Activated effector memory CD4-positive, alpha-beta T cell treated with anti-CD3 and anti-CD28 coated beads, Interleukin-2, amount 50 U/mL, for 16 hours (primary cell): ENCODE data around the gene SGO2.
"Not testable (repeated sequence)": the region's sequence is repeated elsewhere in the genome, so short reads cannot be mapped to it uniquely, and the experiment has no call there.

Source experiments
- DNase-seq: peaks from one replicate; pipeline ENCODE4 v3.0.0-alpha.2; 2020

Gene SGO2

DNA sequence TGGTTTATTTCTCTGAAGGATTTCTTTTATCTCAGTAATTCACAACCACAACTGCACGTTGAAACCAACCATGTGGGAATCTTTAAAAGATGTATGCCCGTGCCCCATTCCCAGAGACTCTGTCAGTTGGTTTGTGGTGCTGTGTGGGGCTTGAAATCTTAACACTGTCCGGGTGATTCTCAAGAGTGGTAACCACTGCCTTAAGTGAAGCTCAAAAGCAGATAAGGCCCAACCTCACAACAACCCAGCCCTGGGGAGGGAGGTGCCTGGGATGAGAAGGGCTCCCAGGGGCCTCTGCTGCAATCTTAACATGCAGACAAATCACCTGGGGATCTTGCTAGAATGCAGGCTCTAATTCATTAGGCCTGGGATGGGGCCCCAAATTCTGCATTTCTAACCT is 73.2 kb downstream of the SGO2 start:
- no peak for DNase-seq

DNA sequence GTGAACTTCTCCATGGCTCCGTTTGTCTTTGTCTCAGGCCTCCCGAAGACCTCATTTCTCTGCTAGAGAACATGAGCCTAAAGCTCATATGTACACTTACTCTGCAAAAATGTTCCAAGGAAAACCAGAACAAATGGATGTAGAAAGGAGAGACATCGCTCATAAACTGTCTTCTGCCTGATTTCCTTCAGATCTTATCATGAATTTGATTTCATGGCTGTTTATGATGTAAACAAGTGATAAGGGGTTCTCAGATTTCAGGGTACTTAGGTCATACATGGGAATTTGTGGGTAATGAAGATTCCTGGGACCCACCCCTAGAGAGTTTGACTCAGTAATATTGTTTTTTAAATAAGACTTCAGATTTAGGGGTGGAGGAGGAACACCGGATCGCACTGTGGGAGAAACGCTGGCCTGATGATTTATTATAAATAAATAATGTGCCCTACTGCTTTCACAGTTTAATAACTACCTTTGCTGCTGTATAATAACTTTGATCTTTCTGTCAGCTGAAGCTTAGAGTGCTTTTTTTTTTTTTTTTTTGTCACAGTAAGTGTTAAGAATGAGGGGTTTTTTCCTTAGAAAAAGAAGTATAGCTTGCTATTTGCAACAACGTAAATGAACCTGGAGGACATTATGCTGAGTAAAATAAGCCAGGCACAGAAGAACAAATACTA is 74.7 kb downstream of the SGO2 start:
- DNase-seq, result no peak

DNA sequence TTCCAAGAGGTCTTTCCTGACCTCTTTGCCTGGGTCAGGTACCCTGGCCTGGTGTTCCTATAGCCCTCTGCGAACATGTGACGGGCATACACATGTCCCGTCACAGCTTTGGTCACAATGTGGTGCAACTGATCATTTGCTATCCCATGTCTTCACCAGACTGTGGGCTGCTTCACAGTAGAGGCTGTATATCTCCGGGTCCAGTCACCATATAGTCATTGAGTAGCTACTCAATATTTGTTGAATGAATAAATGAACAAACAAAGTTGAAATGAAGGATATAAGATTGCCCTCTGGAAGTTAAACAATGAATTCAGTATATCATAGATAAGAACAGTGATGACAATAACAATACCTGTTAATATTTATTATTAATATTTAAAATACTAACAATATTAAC is 76.6 kb downstream of the SGO2 start:
- DNase-seq, result no peak

GRCh38 chr2:200603972-200604371 is 78.0 kb downstream of the SGO2 start:
- no peak for DNase-seq

DNA sequence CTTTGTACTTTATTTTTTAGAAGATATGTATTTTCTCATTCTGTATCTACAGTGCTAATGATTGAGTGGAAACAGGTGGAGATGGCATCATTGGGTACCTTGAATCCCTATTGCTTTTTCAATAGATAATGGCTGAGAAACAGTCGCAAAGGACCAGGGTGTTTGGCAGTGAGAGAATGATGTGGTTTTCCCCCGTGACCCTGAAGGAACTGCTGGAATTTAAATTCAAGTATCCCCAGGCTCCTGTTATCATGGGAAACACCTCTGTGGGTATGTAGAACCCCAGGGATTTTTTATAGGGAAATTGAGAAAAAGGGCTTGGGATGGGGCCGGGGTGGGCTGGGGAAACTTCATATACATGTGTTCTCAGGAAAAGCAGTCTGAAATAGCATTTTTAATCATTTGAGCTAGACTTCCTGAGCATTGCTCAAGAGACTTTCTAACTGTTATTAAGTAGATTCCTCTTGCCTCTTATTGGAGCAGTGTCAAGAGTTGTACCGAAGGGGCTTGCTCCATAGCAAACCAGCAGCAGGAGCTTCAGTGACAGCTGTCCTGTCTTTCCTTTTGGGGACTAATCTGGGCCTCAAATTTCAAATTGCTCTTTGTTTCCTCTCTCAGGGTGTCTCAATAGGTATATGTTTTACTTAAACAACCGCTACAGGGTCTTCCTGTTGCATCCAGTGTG is 78.7 kb downstream of the SGO2 start:
- no peak for DNase-seq

GRCh38 chr2:200608341-200609027 is 82.5 kb downstream of the SGO2 start:
- no peak for DNase-seq

DNA sequence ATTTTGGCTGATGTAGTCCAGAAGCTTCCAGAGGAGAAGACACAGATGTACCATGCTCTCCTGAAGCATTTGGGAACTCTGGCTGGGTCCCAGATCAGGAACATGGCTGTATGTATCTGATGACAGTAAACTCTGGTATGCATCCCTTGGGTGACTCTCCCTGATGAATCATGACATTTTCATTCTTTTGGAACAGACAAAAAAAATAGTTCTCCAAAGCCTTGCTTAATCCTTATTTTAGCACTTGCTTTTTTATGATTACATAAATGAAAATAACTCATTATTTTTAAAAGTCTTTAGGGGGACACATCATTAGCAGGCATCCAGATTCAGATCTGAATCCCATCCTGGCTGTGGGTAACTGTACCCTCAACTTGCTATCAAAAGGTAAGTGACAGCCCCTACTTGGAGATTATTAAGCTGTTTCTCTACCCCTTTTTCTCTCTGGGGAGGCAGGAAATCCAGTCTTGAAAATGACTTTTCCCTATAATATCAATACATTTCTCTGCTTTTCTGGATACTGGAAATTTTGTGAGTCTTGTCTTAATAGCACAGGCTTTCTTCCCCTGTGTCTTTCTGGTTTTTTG is 83.1 kb downstream of the SGO2 start:
- DNase-seq, result no peak

DNA sequence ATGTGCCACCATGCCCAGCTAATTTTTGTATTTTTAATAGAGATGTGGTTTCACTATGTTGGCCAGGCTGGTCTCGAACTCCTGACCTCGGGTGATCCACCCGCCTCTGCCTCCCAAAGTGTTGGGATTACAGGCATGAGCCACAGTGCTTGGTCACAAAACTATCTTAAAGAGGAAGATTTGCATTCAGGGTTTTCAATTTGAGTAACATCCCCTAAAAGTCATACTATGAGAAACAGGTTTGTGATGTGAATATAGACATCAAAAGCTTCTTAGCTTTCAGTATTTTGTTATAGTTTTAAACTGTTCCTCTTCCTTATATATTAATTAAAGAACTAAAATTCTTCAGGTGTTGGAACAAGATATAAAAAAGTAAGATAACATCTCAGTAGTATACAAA is 84.2 kb downstream of the SGO2 start:
- not testable (repeated sequence) for DNase-seq

DNA sequence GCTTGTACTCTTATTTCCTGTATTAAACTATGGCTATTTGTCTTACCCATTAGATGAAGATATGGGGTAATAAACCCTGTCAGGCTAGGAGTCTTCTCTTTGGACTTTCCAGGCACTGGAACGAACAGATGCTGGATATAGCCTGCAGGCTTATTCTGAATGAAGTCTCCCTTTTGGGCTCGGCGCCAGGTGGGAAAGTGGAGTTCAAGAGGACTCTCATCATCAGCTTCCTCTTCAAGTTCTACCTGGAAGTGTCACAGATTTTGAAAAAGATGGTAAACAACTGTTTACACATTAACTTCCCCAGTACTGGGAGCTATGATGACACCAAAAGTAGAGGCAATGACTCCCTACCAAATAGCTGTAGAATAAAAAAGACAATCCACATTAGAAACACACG is 87.7 kb downstream of the SGO2 start:
- DNase-seq, result no peak

GRCh38 chr2:200614249-200614648 is 88.2 kb downstream of the SGO2 start:
- no peak for DNase-seq

GRCh38 chr2:200615247-200615646 is 89.2 kb downstream of the SGO2 start:
- DNase-seq, result no peak

DNA sequence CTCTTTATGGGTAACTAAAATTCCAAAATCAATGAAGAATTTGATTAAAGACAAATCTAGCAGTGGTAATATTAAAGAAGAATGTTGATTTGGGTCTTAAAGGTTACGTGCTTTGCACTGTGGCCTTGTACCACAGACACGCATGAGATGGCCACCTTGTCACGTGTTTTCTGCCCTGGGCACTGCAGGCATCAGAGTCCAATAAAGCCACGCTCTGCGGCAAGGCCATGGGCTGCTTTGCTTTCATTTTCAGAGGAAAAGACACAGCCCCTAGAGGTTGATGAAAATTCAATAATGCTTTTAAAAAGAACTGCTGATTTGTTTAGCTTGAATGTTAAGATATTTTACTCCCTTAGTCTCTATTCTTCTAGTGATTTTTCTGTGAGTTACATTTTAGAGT is 90.2 kb downstream of the SGO2 start:
- DNase-seq, result no peak

DNA sequence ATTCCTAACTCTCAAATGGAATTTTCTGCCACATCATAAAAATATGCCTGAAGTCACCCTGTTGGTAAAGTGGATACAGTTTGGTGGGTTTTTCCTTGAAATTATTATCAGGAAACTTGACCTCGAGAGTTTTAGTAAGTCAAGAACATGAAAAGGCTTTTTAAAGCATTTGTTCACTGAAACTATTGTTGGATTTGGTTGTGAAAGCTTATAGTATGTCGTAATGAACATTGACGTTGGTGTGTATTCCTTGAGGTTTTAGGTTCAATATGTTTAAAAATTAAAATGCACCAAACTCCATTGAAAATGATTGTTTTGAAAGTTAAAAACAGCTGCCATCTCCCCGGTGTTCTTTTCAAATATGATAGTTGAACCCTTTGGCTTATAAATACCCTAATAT is 90.6 kb downstream of the SGO2 start:
- no peak for DNase-seq

DNA sequence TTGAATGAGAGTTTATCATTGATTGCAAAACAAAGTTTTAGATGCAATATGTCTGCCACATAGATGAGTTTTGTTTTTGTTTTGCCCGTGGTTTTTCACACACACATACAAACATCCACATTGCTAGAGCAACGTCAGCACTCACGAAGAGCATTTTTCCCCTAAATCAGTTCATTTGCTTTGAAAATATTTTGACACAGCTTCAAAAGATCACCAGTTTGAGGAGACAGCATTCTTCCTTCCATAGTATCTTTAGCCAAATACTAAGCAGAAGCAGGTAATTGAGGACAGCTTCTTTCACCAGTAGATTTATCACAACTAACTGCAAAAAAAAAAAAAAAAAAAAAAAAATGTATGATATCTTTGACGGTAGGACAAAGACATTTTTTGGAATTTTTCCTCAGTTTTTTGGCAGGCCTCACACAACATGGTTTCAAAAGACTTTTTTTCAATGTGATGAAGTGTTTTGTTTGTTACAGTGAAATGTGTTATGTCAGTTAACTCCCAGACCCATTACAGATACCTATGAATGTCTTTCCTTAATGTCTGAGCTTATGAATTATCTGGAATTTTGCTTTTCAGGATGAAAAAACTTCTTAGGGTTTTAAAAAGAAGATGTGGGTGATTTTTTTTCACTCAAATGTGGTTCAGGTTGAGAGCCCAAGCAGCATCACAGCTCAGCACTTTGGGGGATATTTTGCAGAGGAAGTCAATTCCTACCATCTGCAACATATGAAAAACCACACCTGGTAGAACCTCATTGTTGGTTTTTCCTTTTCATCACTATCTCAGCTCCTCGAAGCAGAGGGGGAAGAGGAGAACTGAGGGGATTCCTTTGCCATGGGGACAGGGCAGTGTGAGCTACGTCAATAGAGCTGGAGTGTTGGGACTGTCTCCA is 91.4 kb downstream of the SGO2 start:
- DNase-seq, result no peak

GRCh38 chr2:200618054-200618419 is 92.0 kb downstream of the SGO2 start:
- DNase-seq, result no peak

- DNase-seq, result no peak
Measured at GRCh38 chr2:200618590-200619021, 92.6 kb downstream of the SGO2 start.

DNA sequence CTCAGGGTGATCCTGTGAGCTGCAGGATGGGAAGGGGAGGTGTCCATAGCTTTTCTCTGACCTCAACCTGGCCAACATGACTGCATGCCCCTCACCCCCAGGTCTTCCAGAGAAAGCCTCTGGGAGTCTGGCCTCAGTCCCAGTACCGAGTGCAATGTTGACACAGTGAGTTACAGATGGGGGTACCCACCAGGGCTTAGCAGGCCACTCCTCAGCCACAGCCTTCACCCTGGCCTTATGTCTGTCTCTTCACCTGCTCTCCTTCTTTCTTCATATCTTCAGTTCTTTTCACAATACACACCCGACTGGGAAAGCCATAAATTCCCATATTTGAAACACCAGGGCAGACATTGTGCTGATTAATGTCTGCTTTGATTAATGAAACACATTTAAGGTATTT is 93.3 kb downstream of the SGO2 start:
- DNase-seq, result no peak

DNA sequence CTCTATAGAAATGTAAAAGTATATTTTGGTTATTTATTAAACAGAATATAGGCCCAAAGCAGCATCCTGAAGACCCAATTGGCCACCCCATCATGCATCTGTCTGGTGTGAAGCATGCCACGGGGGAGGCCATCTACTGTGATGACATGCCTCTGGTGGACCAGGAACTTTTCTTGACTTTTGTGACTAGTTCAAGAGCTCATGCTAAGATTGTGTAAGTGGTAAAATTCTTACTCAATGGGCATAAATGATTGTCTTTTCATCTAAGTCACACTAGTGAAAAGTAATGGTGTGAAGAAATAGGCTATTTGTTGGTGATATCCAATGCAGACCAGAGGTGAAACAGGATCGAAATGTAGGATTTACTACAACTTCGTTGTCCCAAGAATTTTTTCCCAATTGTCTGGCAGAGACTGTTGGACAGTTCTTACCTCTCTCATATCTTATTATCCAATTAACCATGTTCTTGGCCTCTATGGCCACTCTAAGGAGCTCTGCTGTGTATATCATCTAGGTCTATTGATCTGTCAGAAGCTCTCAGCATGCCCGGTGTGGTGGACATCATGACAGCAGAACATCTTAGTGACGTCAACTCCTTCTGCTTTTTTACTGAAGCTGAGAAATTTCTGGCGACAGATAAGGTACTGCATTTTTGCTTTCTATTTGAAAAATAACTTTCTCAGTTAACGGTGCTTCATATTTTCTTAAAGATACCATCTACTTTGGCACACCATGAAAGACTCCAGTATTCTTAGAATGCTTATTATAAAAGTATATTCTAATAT is 94.8 kb downstream of the SGO2 start:
- DNase-seq, result no peak

DNA sequence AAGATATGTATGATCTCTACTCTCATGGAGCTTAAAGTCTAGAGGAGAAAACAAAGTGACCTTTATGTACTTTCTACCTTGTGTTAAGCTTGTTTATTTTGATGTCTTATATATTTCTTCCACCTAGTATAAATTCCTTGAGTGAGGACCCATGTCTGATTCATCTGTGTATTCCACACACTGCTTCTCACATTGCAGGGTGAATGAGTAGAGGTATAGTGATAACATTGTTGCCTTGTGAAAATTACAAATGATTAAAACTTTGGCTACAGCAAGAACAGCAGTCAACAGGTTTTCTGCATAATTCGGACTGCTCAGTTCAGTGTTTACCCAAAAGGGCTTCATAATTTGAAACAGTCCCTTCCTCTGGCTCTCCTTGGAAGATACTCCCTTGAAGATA is 96.1 kb downstream of the SGO2 start:
- DNase-seq, result no peak

DNA sequence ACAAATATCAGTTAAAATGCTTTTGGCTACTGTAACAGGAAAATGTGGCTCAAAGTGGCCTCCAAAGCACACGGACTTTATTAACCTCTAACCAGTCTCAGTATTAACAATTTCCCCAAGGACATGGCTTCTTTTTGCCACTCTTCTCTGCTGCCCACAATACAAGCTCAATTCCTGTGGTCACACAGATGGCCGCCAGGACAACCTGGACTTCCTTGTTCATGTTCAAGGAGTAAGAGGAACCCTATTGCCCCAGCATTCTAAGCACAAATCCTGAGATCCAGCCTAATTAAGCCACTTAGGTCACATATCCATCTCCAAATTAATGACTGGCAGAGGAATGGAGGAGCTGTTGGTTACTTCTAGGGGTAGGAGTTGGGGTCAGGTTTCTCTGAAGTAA is 98.0 kb downstream of the SGO2 start:
- no peak for DNase-seq

DNA sequence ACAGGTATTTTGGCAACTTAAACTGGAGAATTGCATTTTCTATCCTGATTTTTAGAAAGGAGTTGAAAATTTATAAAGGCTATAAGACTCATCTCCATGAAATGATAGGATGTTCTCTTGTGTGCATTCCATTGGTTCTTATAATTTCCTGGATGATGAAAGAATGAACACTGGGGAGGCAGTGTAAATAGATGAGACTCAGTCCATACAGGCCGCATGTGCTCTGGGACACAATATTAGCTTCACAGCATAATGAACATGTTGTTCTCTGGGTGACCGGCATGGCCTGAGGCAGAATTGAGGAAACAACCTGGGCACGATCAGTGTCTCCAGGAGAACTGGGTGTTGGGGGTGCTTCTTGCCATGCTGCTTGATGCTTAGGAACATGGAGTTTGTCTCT is 98.7 kb downstream of the SGO2 start:
- no peak for DNase-seq

DNA sequence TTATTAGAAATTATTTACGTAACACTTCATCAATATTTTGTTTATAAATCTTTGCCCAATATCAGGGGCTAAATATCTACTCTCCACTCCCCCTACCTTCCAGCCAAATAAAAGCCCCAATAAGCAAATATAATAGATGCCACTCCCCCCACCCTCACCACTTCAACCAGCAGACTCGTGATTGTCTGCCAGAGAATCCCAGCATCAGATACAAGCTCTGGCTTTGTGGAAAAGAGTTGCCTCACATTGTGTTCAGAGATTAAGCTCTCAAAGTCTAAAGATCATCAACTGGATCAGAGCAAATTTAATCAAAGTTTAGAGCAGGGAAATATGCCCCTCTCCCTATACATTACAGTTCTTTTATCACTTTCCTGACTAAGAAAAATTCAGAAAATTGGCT is 99.3 kb downstream of the SGO2 start:
- no peak for DNase-seq
